Neutrophil (primary cell): Measurements from ENCODE around the gene CLEC11A.

Experiments
- H3K27ac ChIP-seq: fragments of 200-600 bp; sonication (generic); 2 replicates; pipeline ENCODE4 v1.5.1; 2016; ENCODE audit warnings: mild to moderate bottlenecking, moderate library complexity
- H3K27me3 ChIP-seq: fragments of 200-600 bp; sonication (generic); 2 replicates; pipeline ENCODE4 v1.6.0; 2016; ENCODE audit warnings: mild to moderate bottlenecking
- H3K36me3 ChIP-seq: fragments of 200-600 bp; sonication (generic); 2 replicates; pipeline ENCODE4 v1.5.1; 2017
- H3K4me1 ChIP-seq, 2 experiments: fragments of 200-600 bp in 1 of 2; sonication (generic) in 1 of 2; 1 replicate in 1 of 2; 2 replicates in 1 of 2; pipeline versions ENCODE4 v1.5.1 to v1.6.1; 2013 to 2016; ENCODE audit warnings: low read depth in 1 of 2, low read length in 1 of 2, mild to moderate bottlenecking in 1 of 2, moderate library complexity in 1 of 2; ENCODE audit not compliant: control insufficient read depth in 1 of 2, insufficient read depth in 1 of 2
- H3K4me3 ChIP-seq, 2 experiments: fragments of 200-600 bp in 1 of 2; sonication (generic) in 1 of 2; 1 replicate in 1 of 2; 2 replicates in 1 of 2; pipeline ENCODE4 v1.5.1; 2013 to 2016; ENCODE audit warnings: low read depth in 1 of 2, low read length in 1 of 2, mild to moderate bottlenecking in 1 of 2, moderate library complexity in 1 of 2
- H3K9me3 ChIP-seq: fragments of 200-600 bp; sonication (generic); 2 replicates; pipeline ENCODE4 v1.5.1; 2016
- CTCF ChIP-seq: fragments of 200-600 bp; sonication (generic); IDR thresholded peaks from 2 replicates; pipeline ENCODE4 v1.5.1; 2016; ENCODE audit warnings: antibody characterized with exemption

Gene CLEC11A

GRCh38 chr19:50722201-50723013 lies 757 bp upstream of the CLEC11A start:
- Histone ChIP-seq H3K4me3 (no peak overlapping the region), H3K27ac (no peak overlapping the region), H3K36me3 (no peaks in the 10 kb centered on the region), H3K9me3 (no peaks in the 10 kb centered on the region), H3K27me3 (peaks cover 89% of the 10 kb centered on the region), H3K4me1 (peaks cover 29 to 37% of the 10 kb centered on the region in 2 experiments)
- no peak for TF ChIP-seq CTCF

- TF ChIP-seq CTCF: peak; percentile 54
Observed at GRCh38 chr19:50723735-50724521, 764 bp downstream of the CLEC11A start.

DNA sequence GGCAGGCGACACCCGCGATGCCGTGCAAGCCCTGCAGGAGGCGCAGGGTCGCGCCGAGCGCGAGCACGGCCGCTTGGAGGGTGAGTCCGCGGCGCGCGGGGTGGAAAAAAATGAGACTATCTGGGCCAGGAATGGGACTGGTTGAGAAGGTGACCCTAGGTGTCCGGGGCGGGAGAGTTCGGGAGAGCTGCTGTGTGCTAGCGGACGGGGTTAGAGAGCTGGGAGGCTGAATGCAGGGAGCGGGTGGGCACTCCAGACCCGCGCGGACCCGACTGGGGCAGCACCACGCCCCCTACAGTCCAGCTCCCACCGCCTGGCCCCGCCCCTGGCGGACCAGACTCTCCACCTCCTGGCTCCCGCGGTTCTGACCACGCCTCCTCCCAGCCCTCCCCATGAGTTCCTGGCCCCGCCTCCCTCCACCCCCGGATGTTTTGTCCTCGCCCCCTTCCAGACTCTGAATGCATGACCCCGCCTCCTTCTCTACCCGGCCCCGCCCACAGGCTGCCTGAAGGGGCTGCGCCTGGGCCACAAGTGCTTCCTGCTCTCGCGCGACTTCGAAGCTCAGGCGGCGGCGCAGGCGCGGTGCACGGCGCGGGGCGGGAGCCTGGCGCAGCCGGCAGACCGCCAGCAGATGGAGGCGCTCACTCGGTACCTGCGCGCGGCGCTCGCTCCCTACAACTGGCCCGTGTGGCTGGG lies 1.5 kb downstream of the CLEC11A start:
- Histone ChIP-seq H3K9me3 (no peaks in the 10 kb centered on the region), H3K27ac (peak overlapping the region; percentile 61), H3K4me3 (peak overlapping the region; percentile 57 to 71), H3K4me1 (peaks cover 35 to 36% of the 10 kb centered on the region in 2 experiments), H3K36me3 (no peaks in the 10 kb centered on the region), H3K27me3 (peaks cover 86% of the 10 kb centered on the region)
- peak; percentile 58 for TF ChIP-seq CTCF

More at GRCh38 chr19:50723735-50724521, 764 bp downstream of the CLEC11A start:
- Histone ChIP-seq H3K36me3 (no peaks in the 10 kb centered on the region), H3K9me3 (no peaks in the 10 kb centered on the region), H3K27ac (peak overlapping the region; percentile 45), H3K4me1 (peaks cover 36 to 39% of the 10 kb centered on the region in 2 experiments), H3K27me3 (peaks cover 88% of the 10 kb centered on the region), H3K4me3 (peak overlapping the region; percentile 57 to 71)

- peaks cover 79% of the 10 kb centered on the region for H3K27me3 ChIP-seq
- H3K36me3 ChIP-seq: no peaks in the 10 kb centered on the region
- no peak for TF ChIP-seq CTCF
- H3K4me3 ChIP-seq: peak overlapping the region; percentile 57 to 71
- peaks cover 35 to 36% of the 10 kb centered on the region in 2 experiments for H3K4me1 ChIP-seq
- H3K9me3 ChIP-seq: no peaks in the 10 kb centered on the region
- H3K27ac ChIP-seq: peak overlapping the region; percentile 61
Observed at GRCh38 chr19:50725218-50725910, 2.2 kb downstream of the CLEC11A start.

- Histone ChIP-seq H3K27ac (no peak overlapping the region), H3K4me3 (peak overlapping the region; percentile 57 to 71), H3K9me3 (no peaks in the 10 kb centered on the region), H3K4me1 (peaks cover 35 to 36% of the 10 kb centered on the region in 2 experiments), H3K36me3 (no peaks in the 10 kb centered on the region), H3K27me3 (peaks cover 74% of the 10 kb centered on the region)
- no peak for TF ChIP-seq CTCF
Observed at GRCh38 chr19:50725911-50726230, 2.7 kb downstream of the CLEC11A start.
